NCI-H2171 (cell line): Measurements from ENCODE around the gene MPPE1.
"Not testable (repeated sequence)": the region's sequence is repeated elsewhere in the genome, so short reads cannot be mapped to it uniquely, and the experiment has no call there.

Experiments used
- DNase-seq: peaks from one replicate; lab custom pipeline; 2025; lab: John Stamatoyannopoulos, UW

The MPPE1 gene

GRCh38 chr18:11925800-11926481, 17.8 kb upstream of the MPPE1 start:
- no peak for DNase-seq

GRCh38 chr18:11923450-11923849, 15.3 kb upstream of the MPPE1 start:
- DNase-seq, result no peak

DNA sequence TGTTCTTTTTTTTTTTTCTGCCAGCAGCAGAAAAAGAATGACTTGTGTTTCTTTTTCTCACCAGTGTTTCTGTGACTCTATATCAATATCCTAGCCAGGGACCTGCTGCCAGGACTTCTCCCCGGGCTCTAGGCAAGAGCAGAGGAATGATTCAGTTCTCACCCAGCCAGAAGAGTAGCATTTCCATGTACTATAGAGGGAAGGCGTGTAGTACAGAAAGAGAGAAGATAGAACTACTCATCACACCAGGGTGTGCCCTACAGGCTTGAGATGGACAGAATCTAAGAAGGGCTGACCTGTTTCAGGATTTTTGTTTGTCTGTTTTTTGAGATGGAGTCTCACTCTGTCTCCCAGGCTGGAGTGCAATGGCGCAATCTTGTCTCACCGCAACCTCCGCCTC, 11.4 kb upstream of the MPPE1 start:
- not testable (repeated sequence) for DNase-seq

DNA sequence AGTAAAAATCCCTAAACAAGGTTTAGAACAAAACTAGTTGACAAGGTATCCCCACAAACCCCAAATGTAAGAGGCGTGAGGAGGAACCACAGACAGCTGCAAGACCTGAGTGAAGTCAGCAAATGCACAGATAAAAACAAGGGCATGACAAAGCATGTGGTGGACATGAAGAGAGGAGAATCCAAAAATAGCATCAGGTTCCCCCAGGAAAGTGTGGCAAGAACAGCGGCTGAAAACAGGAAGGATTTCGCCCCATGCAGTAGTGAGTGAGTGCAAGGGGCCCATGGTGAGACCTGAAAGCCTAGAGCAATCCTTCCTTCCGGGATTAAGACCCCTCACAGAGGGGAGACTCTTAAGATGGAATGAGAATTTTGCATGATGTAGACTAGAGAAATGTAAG, 8.8 kb upstream of the MPPE1 start:
- DNase-seq, result not testable (repeated sequence)

DNA sequence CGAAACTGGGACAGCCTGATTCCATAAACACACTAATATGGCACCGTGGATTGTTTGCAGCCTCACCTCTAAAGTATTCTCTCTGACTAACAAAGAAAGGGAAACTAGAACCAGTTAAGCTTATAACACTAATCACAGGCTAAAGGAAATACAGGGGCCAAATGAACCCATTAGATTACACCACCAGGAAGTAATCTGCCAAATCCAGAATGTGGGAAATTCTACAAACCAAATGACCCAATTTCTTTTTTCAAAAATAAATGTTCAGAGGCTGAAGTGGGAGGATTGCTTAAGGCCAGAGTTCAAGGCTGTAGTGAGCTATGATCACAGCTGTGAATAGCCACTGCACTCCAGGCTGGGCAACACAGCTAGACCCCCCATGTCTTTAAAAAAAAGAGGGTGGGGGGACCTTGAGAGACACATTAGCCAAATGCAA, 1.5 kb upstream of the MPPE1 start:
- DNase-seq, result no peak

- no peak for DNase-seq
Measured at GRCh38 chr18:11909061-11909455, 941 bp upstream of the MPPE1 start.

DNA sequence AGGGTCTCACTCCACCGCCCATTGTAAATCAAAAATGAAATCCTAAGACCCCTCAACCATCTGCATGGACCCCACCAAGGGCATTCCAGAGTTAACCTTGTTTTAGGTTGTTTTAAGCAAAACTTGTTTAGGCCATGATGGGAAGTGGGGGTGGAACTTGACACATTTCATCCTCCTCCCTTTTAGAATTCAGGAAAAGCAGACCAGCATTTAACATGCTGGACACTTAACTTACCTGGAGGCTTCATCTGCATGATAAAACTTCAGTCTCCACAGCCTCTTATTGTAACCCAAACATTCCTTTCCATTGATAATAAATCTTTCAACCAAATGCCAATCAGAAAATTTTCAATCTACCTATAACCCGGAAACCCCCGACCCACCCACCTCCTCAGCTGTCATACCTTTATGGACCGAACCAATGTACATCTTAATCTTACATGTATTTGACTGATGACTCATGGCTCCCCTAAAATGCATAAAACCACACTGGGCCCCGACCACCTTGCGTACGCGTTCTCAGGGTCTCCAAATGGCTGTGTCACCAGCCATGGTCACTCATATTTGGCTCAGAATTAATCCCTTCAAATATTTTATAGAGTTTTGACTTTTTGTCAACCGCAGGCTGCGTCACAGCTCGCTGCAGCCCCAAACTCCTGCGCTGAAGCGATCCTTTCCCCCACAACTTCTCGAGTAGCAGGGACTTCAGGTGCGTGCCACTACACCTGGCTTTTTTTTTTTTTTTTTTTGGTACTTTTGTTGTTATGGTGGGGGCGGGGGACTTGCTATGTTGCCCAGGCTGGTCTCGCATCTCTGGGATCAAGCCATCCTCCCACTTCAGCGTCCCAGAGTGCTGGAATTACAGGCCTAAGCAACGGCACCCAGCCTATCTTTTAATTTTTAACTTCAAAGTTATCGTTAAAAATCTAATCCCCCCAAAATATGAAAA, 917 bp downstream of the MPPE1 start:
- no peak for DNase-seq

DNA sequence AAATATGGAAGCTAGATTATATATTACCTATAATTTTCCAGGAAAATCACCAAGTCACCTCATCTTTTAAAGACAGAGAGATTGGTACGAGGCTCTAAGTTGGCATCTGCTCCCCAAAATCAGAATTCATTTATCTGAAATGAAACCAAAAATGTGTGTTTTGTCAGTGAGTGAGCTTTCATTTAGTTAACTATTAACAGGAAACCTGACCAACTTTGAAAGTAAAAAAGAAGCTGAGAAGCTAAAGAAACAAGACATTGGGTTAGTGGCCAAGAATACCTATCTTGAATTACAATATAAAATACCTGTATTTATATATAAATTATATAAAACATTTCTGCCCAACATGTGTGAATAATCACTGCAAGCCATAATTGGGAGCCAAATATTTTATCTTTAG, 1.9 kb downstream of the MPPE1 start:
- no peak for DNase-seq

DNA sequence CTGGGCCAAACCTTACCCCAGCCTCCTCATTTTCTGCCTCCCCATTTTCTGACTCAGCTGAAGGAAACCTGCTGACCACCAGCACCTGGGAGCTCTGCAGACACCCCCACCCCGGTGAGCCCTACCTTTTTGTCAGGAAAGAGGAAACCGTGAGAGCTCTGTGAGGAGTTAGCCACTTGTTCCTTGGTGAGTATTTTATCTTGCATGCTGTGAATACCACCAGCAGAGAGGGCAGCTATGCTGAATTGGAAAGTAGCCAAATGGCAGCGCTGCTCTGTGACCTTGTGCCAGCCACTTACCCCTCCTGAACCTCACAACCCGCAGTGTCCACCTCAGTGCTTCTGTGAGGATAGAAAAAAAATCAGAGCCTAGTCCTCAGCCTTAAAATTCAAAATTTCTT, 2.5 kb downstream of the MPPE1 start:
- no peak for DNase-seq

DNA sequence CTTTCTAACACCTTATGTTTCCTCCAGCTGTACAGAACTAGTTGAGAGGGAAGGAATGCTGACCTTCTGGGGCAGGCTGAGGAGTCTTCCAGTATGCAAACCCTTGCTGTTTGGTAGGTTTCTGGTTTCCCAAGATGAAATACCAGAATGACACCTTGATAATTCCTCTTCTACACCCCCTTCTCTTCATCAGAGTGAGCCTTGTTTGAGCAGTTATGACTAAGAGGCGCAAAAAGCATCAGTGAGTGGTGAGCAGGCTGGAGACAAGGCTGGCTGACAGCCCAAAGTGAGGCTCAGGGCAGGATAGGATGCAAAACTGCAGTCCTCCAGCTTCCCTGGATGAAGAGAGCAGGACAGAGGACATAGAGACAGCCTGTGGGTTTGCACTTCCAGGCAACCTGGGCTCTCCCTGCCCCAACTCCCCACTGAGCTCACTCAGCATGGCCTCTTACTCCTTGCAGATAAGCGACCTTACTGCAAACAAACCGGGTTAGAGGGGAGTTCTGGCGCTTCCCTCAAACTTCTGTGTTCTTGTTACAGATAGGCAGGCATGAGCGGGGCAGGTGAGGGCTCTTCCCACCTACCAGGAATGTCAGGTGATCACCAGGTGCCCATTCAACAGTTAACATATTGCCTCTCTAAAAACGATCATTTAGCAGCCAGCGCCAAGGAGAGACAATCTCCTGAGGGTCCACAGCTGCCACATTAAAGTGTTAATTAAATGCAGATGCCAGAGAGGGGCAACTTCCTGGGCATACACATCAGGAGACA, 5.4 kb downstream of the MPPE1 start:
- no peak for DNase-seq

DNA sequence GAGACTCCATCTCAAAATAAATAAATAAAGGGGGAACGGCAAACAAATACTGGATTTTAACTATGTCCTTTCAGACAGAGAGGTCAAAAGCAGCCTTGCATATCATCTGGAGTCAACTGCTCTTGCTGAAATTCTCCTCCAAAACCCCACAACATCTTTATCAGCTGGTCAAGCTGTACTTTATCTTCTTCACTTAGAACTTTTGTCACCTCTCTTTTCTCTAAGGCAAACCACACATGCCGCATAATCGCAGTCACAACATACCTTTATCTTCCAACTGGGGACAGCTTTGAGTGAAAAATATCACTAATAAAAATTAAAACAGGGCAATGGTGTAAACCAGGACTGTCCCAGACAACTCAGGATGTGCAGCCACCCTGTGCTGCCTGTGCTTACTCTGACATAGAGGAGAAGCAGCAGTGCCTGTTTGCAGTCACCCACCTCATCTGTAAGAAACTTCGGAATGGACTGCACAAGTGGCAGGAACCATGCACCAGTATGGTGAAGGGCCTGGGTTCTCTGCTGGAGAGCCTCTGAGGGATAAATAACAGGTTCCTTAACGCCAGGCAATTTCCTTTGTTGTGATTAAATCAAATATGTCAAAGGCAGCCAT, 6.2 kb downstream of the MPPE1 start:
- DNase-seq, result no peak

GRCh38 chr18:11899063-11899462, 9.1 kb downstream of the MPPE1 start:
- no peak for DNase-seq

DNA sequence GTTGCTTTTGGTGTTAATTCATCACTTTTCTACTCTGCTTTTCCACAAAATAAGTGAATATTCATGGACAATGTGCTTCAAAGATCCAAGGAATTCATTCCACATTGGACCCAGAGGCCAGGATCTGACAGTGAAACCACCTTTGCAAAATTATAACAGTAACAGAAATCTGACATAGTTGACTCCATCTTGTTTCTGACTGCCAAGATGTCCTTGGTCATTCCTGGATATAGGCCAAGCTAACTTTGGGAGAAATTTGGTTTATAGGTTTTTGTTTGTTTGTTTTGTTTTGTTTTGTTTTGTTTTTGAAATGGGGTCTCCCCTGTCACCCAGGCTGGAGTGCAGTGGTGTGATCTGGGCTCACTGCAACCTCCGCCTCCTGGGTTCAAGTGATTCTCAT, 10.3 kb downstream of the MPPE1 start:
- no peak for DNase-seq

GRCh38 chr18:11892438-11892837, 15.7 kb downstream of the MPPE1 start:
- not testable (repeated sequence) for DNase-seq

- no peak for DNase-seq
Measured at GRCh38 chr18:11891737-11892136, 16.4 kb downstream of the MPPE1 start.

DNA sequence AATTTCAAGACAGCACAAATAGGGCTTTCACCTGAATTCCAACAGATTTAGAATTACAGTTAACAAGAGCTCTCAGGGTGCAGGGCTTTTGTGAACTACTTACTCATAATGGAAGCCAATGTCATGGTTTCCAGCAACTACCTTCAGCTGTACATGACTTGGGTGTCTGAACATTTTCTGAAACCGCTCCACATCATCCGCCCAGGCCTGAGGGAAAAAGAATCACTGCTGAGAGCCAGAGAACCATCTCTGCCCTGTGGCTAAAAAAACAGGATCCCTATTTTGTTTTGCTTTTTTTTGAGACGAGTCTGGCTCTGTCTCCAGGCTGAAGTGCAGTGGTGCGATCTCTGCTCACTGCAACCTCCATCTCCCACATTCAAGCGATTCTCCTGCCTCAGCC, 18.8 kb downstream of the MPPE1 start:
- no peak for DNase-seq

DNA sequence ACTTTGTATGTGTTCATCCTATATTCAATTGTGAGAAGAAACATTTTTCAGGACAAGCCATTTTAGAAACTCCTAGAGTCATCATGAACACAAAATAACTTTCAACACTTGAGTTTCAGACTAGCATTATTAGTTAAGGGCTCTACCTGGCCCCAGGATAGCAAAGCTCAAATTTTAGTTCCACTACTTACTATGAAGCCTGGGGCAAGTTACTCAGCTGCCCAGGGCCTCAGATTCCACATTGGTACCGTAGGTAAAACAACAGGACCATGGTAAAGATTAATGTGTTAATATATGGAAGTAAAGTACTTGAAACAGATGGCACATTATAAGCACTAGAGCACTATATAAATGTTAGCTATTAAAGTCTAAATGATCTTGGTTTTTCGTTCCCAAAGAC, 19.4 kb downstream of the MPPE1 start:
- no peak for DNase-seq

- no peak for DNase-seq
Measured at GRCh38 chr18:11887328-11888128, 20.6 kb downstream of the MPPE1 start.

DNA sequence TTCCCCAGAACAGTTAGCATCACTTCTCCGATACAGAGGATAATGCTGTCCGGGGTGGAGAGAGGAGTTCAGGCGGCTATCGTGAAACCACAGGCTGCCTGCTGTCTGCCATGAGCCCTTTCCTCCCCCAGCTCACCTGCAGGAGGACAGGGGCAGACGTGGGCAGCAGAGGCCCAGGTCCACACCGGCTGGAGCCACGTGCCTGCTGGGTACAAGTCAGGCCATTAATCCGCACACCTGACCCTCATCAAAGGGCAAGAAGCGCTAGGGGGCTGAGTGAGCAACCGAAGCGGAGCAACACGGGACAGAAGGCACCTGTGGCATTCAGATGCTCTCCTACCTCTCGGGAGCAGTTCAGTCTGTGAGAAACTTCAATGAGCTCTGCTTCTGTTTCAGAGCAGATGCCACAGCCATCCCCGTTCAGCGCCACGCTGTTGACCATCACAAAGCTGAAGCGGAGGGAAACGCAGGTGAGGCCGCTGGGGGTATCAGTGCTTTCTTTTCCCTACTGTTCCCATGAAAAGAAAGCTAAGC, 21.5 kb downstream of the MPPE1 start:
- no peak for DNase-seq

DNA sequence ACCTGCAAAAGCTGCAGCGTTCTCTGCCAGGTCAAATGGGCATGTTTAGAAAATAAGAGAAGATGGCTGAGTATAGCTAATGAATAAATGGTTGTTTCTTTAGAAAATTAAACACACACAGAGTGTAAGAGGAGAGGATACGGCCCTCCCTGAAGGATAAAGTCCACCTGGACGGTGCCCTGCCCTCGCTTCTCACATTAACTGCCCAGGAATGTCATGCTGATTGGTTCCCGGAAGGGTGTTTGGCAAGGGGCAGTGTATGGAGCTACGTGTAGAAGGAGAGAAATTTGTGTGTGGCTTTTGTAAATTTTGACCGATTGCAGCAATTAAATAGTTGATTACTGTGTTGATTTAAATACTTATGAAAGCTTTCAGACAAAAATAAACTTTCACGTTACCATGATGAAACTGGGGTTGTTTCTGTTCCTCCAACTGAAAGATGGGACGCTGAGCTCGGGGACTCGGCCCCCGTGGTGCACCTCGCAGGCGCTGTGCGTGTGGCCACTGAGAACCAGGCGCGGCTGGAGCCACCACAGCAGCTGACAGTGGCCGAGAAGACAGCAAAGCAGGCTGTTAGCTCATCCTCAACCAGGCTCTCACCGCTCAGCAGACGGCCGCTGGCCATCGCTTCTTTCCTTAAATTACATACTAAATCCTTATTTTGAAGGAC, 22.7 kb downstream of the MPPE1 start:
- no peak for DNase-seq
